DND-41 (cell line): ENCODE data around the gene CNOT3.
"Not testable (repeated sequence)": the region's sequence is repeated elsewhere in the genome, so short reads cannot be mapped to it uniquely, and the experiment has no call there.

Experiments used
- ATAC-seq: fragments of 200-7000 bp; cut with Tn5 transposase; 3 replicates; pipeline ENCODE4 v1.9.1; 2021; ENCODE audit warnings: low read depth; ENCODE audit not compliant: insufficient read depth
- DNase-seq: peaks from one replicate; pipeline ENCODE4 v3.0.0-alpha.2; 2020
- H2AFZ ChIP-seq: 2 replicates; pipeline ENCODE4 v1.6.0; 2012; ENCODE audit warnings: low read depth, low read length
- H3K27ac ChIP-seq: 2 replicates; pipeline ENCODE4 v1.5.1; 2012; ENCODE audit warnings: low read length, inconsistent platforms
- H3K27me3 ChIP-seq: fragments of 200-600 bp; sonication (generic); 2 replicates; pipeline ENCODE4 v1.6.0; 2012; ENCODE audit warnings: low read length, mild to moderate bottlenecking, inconsistent platforms; ENCODE audit not compliant: insufficient read depth, poor library complexity
- H3K36me3 ChIP-seq: 2 replicates; pipeline ENCODE4 v1.5.1; 2012; ENCODE audit warnings: low read length, inconsistent platforms; ENCODE audit not compliant: insufficient read depth
- H3K4me1 ChIP-seq: 2 replicates; pipeline ENCODE4 v1.5.1; 2012; ENCODE audit warnings: mild to moderate bottlenecking, low read length; ENCODE audit not compliant: insufficient read depth
- H3K4me2 ChIP-seq: 2 replicates; pipeline ENCODE4 v1.6.0; 2012; ENCODE audit warnings: mild to moderate bottlenecking, moderate library complexity, low read length, inconsistent platforms; ENCODE audit not compliant: insufficient read depth
- H3K4me3 ChIP-seq, 2 experiments: fragments of 200-600 bp in 1 of 2; shearing (Covaris generic) in 1 of 2; 2 replicates each; pipeline ENCODE4 v1.5.1; 2012 to 2016; ENCODE audit warnings: inconsistent platforms in 2 of 2, low read length in 2 of 2, mild to moderate bottlenecking in 2 of 2, low read depth in 1 of 2, moderate library complexity in 1 of 2
- H3K79me2 ChIP-seq: 2 replicates; pipeline ENCODE4 v1.6.0; 2012; ENCODE audit warnings: low read length, inconsistent platforms; ENCODE audit not compliant: insufficient read depth
- H3K9ac ChIP-seq: 2 replicates; pipeline ENCODE4 v1.6.0; 2012; ENCODE audit warnings: low read depth, mild to moderate bottlenecking, inconsistent platforms, low read length, moderate library complexity
- H3K9me3 ChIP-seq: 2 replicates; pipeline ENCODE4 v1.5.1; 2012; ENCODE audit warnings: low read length, moderate library complexity, mild to moderate bottlenecking, inconsistent platforms; ENCODE audit not compliant: insufficient read depth, severe bottlenecking
- H4K20me1 ChIP-seq: 2 replicates; pipeline ENCODE4 v1.6.0; 2012; ENCODE audit warnings: low read length; ENCODE audit not compliant: insufficient read depth
- CTCF ChIP-seq: IDR thresholded peaks from 2 replicates; pipeline ENCODE4 v1.5.1; 2012; ENCODE audit warnings: borderline replicate concordance, low read length, moderate library complexity, mild to moderate bottlenecking; ENCODE audit not compliant: poor library complexity, severe bottlenecking; ENCODE audit errors: extremely low read depth
- EZH2 ChIP-seq: IDR thresholded peaks from 3 replicates; pipeline ENCODE4 v1.6.1; 2012; ENCODE audit warnings: borderline replicate concordance, low read depth, mild to moderate bottlenecking, moderate library complexity, low read length, inconsistent platforms; ENCODE audit not compliant: severe bottlenecking

Gene CNOT3

GRCh38 chr19:54137699-54138488, at the start of gene CNOT3:
TSS of gene CNOT3 (plus strand) at chr19:54137762. CDS start at chr19:54142979, 5,217 bp downstream.
- Histone ChIP-seq H3K79me2 (peaks cover 53% of the 10 kb centered on the region), H3K4me2 (peak within 1 kb of the TSS; percentile 97), H4K20me1 (peaks cover 55% of the 10 kb centered on the region), H3K9ac (peak within 1 kb of the TSS; percentile 98), H3K36me3 (peaks cover 46% of the 10 kb centered on the region), H3K9me3 (no peaks in the 10 kb centered on the region), H2AFZ (peak within 1 kb of the TSS; percentile 88), H3K27ac (peak within 1 kb of the TSS; percentile 86), H3K27me3 (no peaks in the 10 kb centered on the region), H3K4me1 (peaks cover 40% of the 10 kb centered on the region), H3K4me3 (peak within 1 kb of the TSS; percentile 75 to 89)
- TF ChIP-seq CTCF (no peak), EZH2 (no peak)
- DNase-seq: peak; percentile 43
- ATAC-seq: no peak

- H3K27ac ChIP-seq: no peak overlapping the region
- H3K9ac ChIP-seq: no peak overlapping the region
- no peaks in the 10 kb centered on the region for H3K36me3 ChIP-seq
- DNase-seq: no peak
- no peak overlapping the region for H3K4me3 ChIP-seq
- no peak overlapping the region for H2AFZ ChIP-seq
- ATAC-seq: no peak
- no peaks in the 10 kb centered on the region for H3K9me3 ChIP-seq
- H3K4me2 ChIP-seq: no peak overlapping the region
- H3K79me2 ChIP-seq: no peaks in the 10 kb centered on the region
- H3K4me1 ChIP-seq: no peaks in the 10 kb centered on the region
- TF ChIP-seq EZH2 (no peak), CTCF (no peak)
- no peaks in the 10 kb centered on the region for H4K20me1 ChIP-seq
- H3K27me3 ChIP-seq: no peaks in the 10 kb centered on the region
Observed at GRCh38 chr19:54094426-54095000, 43.0 kb upstream of the CNOT3 start.

- H3K9ac ChIP-seq: no peak overlapping the region
- no peaks in the 10 kb centered on the region for H3K79me2 ChIP-seq
- H4K20me1 ChIP-seq: no peaks in the 10 kb centered on the region
- DNase-seq (no peak), ATAC-seq (no peak)
- no peak for TF ChIP-seq CTCF
- no peak overlapping the region for H3K27ac ChIP-seq
- no peak overlapping the region for H3K4me3 ChIP-seq
- no peak overlapping the region for H3K4me2 ChIP-seq
- no peaks in the 10 kb centered on the region for H3K4me1 ChIP-seq
- no peaks in the 10 kb centered on the region for H3K9me3 ChIP-seq
- no peak overlapping the region for H2AFZ ChIP-seq
- no peaks in the 10 kb centered on the region for H3K36me3 ChIP-seq
- H3K27me3 ChIP-seq: no peaks in the 10 kb centered on the region
Observed at GRCh38 chr19:54095136-54095858, 42.3 kb upstream of the CNOT3 start.

GRCh38 chr19:54095859-54096616, 41.5 kb upstream of the CNOT3 start:
- not testable (repeated sequence) for H3K4me3 ChIP-seq, H3K4me2 ChIP-seq, H4K20me1 ChIP-seq, H3K27me3 ChIP-seq, H3K27ac ChIP-seq, H3K9me3 ChIP-seq, H3K4me1 ChIP-seq, H2AFZ ChIP-seq, ATAC-seq, H3K9ac ChIP-seq, H3K79me2 ChIP-seq, H3K36me3 ChIP-seq, DNase-seq
